ENCODE measurements around the gene TRIM52. TPM values are rescaled to one million over a fixed set of nuclear protein-coding genes. Genes with fewer than 3 reads are reported as not detected.
A peak's percentile ranks its signal among the peaks of the same experiment; 100 is the strongest.

TRIM52 gene
- total and polyA plus RNA-seq, 9 of the 15 experiments (the other 6 are each of a cell fraction or from before 2014, with no cell fraction given): 3.3 to 21.9 (median 13.5) TPM

DNA sequence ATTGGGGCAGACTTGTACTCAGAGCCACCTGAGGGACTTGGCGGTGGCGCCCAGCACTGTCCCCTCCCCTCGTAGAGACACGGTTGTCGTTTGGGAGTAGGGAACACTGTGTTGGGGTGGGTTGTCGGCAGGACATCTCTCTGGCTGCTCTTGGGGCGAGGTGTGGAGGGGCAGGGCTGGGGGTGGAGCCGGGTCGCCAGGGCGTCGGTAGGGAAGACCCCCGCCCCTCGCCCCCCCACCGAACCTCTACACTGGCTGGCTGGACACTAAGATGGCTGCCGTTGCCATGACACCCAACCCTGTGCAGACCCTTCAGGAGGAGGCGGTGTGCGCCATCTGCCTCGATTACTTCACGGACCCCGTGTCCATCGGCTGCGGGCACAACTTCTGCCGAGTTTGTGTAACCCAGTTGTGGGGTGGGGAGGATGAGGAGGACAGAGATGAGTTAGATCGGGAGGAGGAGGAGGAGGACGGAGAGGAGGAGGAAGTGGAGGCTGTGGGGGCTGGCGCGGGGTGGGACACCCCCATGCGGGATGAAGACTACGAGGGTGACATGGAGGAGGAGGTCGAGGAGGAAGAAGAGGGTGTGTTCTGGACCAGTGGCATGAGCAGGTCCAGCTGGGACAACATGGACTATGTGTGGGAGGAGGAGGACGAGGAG, 37.1 kb downstream of the TRIM52 start (continued):
- TF ChIP-seq SMAD4 (CRISPR knock-in tag; conservative IDR thresholded peaks at IDR 0.05) (no peak), XRCC5 (IDR thresholded peaks at IDR 0.05; ENCODE audit: low read depth, low read length) (no peak), SP1 (CRISPR knock-in tag; IDR thresholded peaks at IDR 0.05) (no peak), TEAD4 (IDR thresholded peaks at IDR 0.05; ENCODE audit: low read length) (no peak), TEAD4 (CRISPR knock-in tag; IDR thresholded peaks at IDR 0.05; ENCODE audit: borderline replicate concordance) (no peak), U2AF1 (optimal IDR thresholded peaks at IDR 0.05; ENCODE audit: low read depth, low read length) (no peak), TAF1 (IDR thresholded peaks at IDR 0.05; ENCODE audit: control insufficient read depth, extremely low read depth, insufficient read depth, low read length, severe bottlenecking) (peak; percentile 22), ZNF311 (CRISPR knock-in tag; IDR thresholded peaks at IDR 0.05) (no peak), POU5F1 (IDR thresholded peaks at IDR 0.05; ENCODE audit: borderline replicate concordance, low read depth, low read length, partially characterized antibody) (no peak), CREB1 (IDR thresholded peaks at IDR 0.05) (no peak), CREB1 (CRISPR knock-in tag; IDR thresholded peaks at IDR 0.05) (no peak), C11orf30 (IDR thresholded peaks at IDR 0.05; ENCODE audit: low read depth) (no peak), PHB2 (IDR thresholded peaks at IDR 0.05; ENCODE audit: low read depth) (peak; percentile 35; the same call in 1 of the 2 replicates), HIVEP1 (CRISPR knock-in tag; IDR thresholded peaks at IDR 0.05) (no peak), MBD2 (IDR thresholded peaks at IDR 0.05; ENCODE audit: borderline replicate concordance, low read depth) (no peak), NR1H2 (CRISPR knock-in tag; IDR thresholded peaks at IDR 0.05) (no peak)
- TF ChIP-seq, protein P1, sequence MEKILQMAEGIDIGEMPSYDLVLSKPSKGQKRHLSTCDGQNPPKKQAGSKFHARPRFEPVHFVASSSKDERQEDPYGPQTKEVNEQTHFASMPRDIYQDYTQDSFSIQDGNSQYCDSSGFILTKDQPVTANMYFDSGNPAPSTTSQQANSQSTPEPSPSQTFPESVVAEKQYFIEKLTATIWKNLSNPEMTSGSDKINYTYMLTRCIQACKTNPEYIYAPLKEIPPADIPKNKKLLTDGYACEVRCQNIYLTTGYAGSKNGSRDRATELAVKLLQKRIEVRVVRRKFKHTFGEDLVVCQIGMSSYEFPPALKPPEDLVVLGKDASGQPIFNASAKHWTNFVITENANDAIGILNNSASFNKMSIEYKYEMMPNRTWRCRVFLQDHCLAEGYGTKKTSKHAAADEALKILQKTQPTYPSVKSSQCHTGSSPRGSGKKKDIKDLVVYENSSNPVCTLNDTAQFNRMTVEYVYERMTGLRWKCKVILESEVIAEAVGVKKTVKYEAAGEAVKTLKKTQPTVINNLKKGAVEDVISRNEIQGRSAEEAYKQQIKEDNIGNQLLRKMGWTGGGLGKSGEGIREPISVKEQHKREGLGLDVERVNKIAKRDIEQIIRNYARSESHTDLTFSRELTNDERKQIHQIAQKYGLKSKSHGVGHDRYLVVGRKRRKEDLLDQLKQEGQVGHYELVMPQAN (IDR thresholded peaks at IDR 0.05; ENCODE audit: borderline replicate concordance): peak; percentile 55
- TF ChIP-seq, protein P2, sequence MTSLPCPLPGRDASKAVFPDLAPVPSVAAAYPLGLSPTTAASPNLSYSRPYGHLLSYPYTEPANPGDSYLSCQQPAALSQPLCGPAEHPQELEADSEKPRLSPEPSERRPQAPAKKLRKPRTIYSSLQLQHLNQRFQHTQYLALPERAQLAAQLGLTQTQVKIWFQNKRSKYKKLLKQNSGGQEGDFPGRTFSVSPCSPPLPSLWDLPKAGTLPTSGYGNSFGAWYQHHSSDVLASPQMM (CRISPR knock-in tag; IDR thresholded peaks at IDR 0.05): no peak
- TF ChIP-seq, protein P3, sequence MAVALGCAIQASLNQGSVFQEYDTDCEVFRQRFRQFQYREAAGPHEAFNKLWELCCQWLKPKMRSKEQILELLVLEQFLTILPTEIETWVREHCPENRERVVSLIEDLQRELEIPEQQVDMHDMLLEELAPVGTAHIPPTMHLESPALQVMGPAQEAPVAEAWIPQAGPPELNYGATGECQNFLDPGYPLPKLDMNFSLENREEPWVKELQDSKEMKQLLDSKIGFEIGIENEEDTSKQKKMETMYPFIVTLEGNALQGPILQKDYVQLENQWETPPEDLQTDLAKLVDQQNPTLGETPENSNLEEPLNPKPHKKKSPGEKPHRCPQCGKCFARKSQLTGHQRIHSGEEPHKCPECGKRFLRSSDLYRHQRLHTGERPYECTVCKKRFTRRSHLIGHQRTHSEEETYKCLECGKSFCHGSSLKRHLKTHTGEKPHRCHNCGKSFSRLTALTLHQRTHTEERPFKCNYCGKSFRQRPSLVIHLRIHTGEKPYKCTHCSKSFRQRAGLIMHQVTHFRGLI (CRISPR knock-in tag; IDR thresholded peaks at IDR 0.05): no peak
- TF ChIP-seq, protein P4, sequence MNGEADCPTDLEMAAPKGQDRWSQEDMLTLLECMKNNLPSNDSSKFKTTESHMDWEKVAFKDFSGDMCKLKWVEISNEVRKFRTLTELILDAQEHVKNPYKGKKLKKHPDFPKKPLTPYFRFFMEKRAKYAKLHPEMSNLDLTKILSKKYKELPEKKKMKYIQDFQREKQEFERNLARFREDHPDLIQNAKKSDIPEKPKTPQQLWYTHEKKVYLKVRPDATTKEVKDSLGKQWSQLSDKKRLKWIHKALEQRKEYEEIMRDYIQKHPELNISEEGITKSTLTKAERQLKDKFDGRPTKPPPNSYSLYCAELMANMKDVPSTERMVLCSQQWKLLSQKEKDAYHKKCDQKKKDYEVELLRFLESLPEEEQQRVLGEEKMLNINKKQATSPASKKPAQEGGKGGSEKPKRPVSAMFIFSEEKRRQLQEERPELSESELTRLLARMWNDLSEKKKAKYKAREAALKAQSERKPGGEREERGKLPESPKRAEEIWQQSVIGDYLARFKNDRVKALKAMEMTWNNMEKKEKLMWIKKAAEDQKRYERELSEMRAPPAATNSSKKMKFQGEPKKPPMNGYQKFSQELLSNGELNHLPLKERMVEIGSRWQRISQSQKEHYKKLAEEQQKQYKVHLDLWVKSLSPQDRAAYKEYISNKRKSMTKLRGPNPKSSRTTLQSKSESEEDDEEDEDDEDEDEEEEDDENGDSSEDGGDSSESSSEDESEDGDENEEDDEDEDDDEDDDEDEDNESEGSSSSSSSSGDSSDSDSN (IDR thresholded peaks at IDR 0.05; ENCODE audit: borderline replicate concordance in 1 of 2, low read depth in 2 of 2, low read length in 2 of 2): no peak
- TF ChIP-seq, protein P5, sequence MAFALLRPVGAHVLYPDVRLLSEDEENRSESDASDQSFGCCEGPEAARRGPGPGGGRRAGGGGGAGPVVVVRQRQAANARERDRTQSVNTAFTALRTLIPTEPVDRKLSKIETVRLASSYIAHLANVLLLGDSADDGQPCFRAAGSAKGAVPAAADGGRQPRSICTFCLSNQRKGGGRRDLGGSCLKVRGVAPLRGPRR (CRISPR knock-in tag; IDR thresholded peaks at IDR 0.05): no peak
- TF ChIP-seq, protein P6, sequence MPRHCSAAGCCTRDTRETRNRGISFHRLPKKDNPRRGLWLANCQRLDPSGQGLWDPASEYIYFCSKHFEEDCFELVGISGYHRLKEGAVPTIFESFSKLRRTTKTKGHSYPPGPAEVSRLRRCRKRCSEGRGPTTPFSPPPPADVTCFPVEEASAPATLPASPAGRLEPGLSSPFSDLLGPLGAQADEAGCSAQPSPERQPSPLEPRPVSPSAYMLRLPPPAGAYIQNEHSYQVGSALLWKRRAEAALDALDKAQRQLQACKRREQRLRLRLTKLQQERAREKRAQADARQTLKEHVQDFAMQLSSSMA (CRISPR knock-in tag; IDR thresholded peaks at IDR 0.05): no peak
